ENCODE measurements around the gene RUSC1. TPM values are rescaled to one million over a fixed set of nuclear protein-coding genes. Genes with fewer than 3 reads are reported as not detected.

The RUSC1 gene
- total RNA-seq, 1 experiment from 2014 or later: 69.2 TPM

- no peak for DNase-seq (ENCODE audit: low read depth, low spot score)
- ChIA-PET CTCF (interaction anchor here (0.6 to 1.2 kb wide), 5 partner anchors 21 to 100 kb away, joined by 3 to 9 read pairs (median 3); partner anchors contain the start of genes FDPS, KRTCAP2, MTX1 and THBS3), RAD21 (ENCODE audit: low non-redundant PET in 1 of 2, low total read pairs in 2 of 2, uncharacterized antibody in 2 of 2, unreplicated experiment in 2 of 2) (interaction anchor here (0.5 to 1.2 kb wide), 5 partner anchors 48 to 290 kb away, joined by 3 to 7 read pairs (median 3); partner anchors contain the start of genes ASH1L (in 1 of the 2) and ZBTB7B (in 1 of the 2)), POLR2A (interaction anchor here (0.6 to 2.4 kb wide), 10 partner anchors 11 to 548 kb away, joined by 3 to 19 read pairs (median 4); partner anchors contain the start of genes ENTREP3 and SCAMP3)
- TF ChIP-seq TCF7L2 (IDR thresholded peaks at IDR 0.05; ENCODE audit: borderline replicate concordance, extremely low read depth, insufficient read depth, insufficient read length): peak; percentile 79
- TF ChIP-seq YY1 (IDR thresholded peaks at IDR 0.05; ENCODE audit: extremely low read depth, insufficient replicate concordance, low read depth, low read length): peak; percentile 59
- no peak for TF ChIP-seq EZH2phosphoT487 (IDR thresholded peaks at IDR 0.05; ENCODE audit: borderline replicate concordance)
- TF ChIP-seq ZBTB33 (IDR thresholded peaks at IDR 0.05; ENCODE audit: extremely low read depth, insufficient replicate concordance, low read length): no peak
- Histone ChIP-seq H3K9me2 (ENCODE audit: insufficient read depth) (no peaks in the 10 kb centered on the region), H2AFZ (ENCODE audit: low read depth, low read length, poor library complexity, severe bottlenecking) (no peak overlapping the region), H3K9ac (ENCODE audit: low read length) (peak overlapping the region; percentile 78), H3K4me1 (ENCODE audit: control insufficient read depth in 1 of 2, insufficient read depth in 2 of 2, low read length in 2 of 2) (peaks cover 13 to 26% of the 10 kb centered on the region in 2 experiments), H3K36me3 (ENCODE audit: control insufficient read depth in 1 of 2, insufficient read depth in 2 of 2, low read length in 2 of 2) (peaks cover 22 to 31% of the 10 kb centered on the region in 2 experiments), H3K9me3 (ENCODE audit: control insufficient read depth in 1 of 2, insufficient read depth in 1 of 2, low read depth in 1 of 2, low read length in 2 of 2) (no peaks in the 10 kb centered on the region), H3K4me2 (ENCODE audit: low read length) (peak overlapping the region; percentile 97), H3K4me3 (replicated peaks in 1 of 2; ENCODE audit: low read depth in 1 of 2, low read length in 2 of 2) (peak overlapping the region; percentile 82 to 85), H3K79me2 (ENCODE audit: insufficient read depth, low read length) (peaks cover 52% of the 10 kb centered on the region), H3K27me3 (ENCODE audit: insufficient read depth, low read length) (no peaks in the 10 kb centered on the region), H4K20me1 (ENCODE audit: insufficient read depth) (no peaks in the 10 kb centered on the region), H3K27ac (ENCODE audit: low read depth, low read length) (peak overlapping the region; percentile 96)
- ATAC-seq: peak; percentile 49
- BruUV-seq (replicated peaks): TSS peak; percentile 83
- intact Hi-C loops (cut with micrococcal nuclease): no loop called here
These were observed 48.0 kb upstream of the RUSC1 start for GRCh38 chr1:155272466-155273342.

All from HCT116 (cell line).